ENCODE results near the gene OR2L3.
"Not testable (repeated sequence)": the region's sequence is repeated elsewhere in the genome, so short reads cannot be mapped to it uniquely, and the experiment has no call there.

The OR2L3 gene, protein sequence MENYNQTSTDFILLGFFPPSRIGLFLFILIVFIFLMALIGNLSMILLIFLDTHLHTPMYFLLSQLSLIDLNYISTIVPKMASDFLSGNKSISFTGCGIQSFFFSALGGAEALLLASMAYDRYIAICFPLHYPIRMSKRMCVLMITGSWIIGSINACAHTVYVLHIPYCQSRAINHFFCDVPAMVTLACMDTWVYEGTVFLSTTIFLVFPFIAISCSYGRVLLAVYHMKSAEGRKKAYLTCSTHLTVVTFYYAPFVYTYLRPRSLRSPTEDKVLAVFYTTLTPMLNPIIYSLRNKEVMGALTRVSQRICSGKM

DNA sequence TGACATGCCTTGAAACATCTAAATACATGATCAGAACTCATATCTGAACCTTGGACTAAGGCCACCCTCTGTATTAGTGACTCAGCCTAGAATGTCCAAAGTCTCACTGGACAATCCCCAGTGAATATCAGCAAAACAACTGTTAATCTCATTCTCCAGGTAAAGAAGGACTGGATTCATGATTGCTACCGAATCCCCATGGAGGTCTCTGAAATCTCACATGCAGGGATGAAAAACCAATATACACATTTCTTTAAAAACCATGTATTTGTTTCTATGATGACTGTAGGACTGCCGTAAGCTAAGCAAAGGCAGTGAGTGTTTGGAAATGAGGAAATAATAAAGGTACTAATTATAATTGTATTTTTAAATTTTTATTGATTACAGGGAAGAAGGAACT, at the start of gene OR2L3:
Gene OR2L3 (plus strand): TSS at position 301 of the 400 bp plus-strand sequence. CDS start 13,846 bp downstream, outside the sequence.
- DNase-seq, result no peak

DNA sequence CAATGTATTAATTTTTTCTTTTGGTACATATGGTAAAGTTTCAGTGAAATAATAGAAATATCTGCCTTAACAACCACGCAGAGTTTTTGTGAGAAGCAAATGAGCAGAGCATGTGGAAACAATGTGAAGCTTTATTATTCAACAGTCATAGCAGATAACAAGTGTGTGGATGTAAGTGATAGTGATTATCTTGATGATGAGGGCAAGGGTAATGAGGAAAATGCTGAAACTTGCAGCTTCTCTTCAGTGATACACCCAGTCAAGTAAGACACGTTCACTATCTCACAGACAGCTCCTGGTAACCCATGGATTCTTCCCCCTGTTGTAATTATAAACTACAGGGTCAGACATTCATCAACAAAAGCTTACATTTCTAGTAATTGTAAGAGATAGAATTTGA, 47.8 kb upstream of the OR2L3 start:
- DNase-seq, result no peak

DNA sequence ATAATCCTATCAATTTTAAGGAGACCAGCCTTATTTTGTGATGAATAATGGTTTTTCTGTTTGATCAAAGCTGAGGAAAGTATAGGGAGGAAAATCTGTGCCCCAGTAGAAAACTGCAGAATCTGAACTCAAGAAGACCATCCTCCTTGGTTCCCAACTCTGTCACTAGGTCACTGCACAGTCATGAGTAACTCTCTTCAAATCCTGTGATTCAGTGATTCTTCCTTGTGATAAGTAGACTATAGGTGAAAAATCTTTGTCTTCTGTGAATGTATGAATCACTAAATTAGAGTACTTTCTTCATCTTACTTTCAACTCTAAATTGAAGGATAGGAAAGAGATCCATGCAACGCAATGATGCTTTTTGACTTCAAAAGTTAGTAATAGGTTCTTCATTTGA, 46.5 kb upstream of the OR2L3 start:
- no peak for DNase-seq

DNA sequence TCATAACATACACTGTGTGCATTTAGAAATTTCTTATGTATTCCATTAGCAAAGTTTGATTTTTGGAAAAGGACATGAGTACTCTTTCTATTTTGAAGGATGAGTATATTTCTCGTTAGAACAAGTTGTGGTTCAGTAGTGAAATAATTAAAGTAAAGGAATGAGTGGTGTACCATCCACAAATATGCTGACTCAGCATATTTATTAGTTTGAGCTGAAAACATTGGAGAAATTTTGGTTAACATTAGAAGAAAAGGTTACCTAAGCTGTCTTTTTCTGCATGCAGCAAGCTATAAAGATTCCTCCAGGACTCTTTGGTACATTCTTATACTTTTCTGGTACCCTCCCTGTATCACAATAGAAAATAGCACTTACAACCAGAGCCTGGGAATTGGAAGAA, 38.9 kb upstream of the OR2L3 start:
- DNase-seq, result no peak

DNA sequence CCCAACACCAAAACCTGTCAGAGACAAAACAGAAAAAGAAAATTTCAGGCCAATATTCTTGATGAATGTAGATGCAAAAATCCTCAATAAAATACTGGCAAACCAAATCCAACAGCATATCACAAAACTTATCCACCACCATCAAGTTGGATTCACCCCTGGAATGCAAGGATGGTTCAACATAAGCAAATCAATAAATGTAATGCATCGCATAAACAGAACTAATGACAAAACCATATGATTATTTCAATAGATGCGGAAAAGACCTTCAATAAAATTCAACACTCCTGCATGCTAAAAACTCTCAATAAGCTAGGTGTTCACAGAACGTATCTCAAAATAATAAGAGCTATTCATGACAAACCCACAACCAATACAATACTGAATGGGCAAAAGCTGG, 37.0 kb upstream of the OR2L3 start:
- DNase-seq, result no peak

DNA sequence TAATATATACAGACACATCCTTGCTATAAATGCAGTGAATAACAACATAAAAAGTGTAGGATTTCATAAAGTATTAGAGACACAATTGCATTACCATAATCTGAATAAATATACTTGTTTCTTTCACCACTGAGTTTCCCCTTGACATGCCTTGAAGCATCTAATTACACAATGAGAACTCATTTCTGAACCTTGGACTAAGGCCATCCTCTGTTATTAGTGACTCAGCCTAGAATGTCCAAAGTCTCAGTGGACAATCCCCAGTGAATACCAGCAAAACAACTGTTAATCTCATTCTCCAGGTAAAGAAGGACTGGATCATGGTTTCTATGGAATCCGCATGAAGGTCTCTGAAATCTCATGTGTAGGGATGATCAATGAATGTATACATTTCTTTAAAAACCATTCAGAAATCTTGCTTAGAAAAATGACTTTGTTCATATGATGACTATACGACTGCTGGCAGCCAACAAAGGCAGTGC, 33.4 kb upstream of the OR2L3 start, which contains the start of gene OR2L5:
Gene OR2L5 (plus strand): TSS at position 432 of the 482 bp plus-strand sequence. CDS start 8,288 bp downstream, outside the sequence.
- DNase-seq, result no peak

DNA sequence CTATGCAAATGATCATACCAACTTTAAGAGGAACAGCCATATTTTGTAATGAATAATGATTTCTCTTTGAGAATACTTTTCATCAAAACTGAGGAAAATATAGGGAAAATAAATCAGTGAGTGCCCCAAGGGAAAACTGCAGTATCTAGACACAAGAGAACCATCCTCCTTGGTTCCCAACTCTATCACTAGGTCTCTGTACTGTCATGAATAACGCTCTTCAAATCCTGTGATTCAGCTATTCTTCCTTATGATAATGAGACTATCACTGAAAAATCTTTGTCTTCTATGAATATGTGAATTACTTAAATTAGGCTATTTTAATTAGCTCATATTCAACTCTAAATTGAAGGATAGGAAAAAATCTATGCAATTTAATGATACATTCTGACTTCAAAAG, 30.8 kb upstream of the OR2L3 start:
- DNase-seq, result no peak

DNA sequence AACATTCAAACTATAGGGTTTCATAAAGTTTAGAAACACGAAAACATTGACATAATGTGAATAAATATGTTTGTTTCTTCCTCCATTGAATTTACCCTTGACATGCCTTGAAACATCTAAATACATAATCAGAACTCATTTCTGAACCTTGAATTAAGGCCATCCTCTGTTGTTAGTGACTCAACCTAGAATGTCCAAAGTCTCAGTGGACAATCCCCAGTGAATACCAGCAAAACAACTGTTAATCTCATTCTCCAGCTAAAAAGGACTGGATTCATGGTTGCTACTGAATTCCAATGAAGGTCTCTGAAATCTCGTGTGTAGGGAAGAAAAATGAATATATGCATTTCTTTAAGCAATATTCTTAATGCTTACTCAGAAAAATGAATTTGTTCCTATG, 16.9 kb upstream of the OR2L3 start, which contains the start of gene OR2L2:
Gene OR2L2 (plus strand): TSS at position 301 of the 400 bp plus-strand sequence. CDS start 8,198 bp downstream, outside the sequence.
- no peak for DNase-seq

DNA sequence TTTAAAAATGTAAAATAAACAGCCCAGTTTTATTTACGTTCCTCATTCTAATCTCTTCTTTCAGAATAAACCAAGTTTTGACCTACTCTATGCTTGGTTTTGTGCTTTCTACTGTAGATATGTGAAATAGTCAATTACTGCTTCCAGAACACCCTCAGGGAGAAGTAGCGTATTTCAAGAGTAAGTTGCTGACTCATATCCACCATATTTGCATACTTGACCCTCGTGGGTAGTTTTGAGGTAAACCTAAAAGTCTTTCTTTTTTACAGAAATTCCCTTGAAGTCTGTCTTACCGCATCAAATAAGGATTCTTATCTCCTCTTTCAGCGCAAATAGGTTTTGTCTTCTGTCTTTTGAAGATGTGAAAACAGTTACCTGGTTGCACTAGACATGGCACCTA, 1.4 kb upstream of the OR2L3 start:
- no peak for DNase-seq

DNA sequence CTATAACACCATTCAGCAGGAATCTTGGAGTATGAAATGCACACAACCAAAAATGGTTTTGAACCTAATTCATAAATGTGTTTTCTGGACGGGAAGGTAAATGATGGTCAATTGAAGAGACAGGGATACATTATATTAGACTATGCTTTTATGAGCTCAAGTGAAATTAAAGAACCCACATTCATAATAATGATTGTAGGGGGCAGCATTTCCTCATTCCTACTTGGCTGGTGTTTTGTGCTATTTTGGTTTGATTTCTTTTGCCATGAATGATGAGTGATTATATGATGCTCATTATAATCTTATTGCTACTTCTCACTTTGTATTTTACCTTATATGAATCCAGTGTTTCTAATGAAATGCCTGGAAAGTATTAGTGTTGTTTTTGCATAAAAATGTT, 372 bp downstream of the OR2L3 start:
- DNase-seq, result no peak

DNA sequence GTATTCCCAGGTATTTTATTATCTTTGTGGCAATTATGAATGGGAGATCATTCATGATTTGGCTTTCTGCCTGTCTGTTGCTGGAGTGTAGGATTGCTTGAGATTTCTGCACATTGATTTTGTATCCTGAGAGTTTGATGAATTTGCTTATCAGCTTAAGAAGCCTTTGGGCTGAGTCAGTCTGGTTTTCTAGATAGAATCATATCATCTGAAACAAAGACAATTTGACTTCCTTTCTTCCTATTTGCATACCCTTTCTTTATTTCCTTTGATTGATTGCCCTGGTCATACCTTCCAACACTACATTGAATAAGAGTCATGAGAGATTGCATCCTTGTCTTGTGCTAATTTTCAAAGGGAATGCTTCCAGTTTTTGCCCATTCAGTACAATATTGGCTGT, 8.0 kb downstream of the OR2L3 start:
- DNase-seq, result no peak

DNA sequence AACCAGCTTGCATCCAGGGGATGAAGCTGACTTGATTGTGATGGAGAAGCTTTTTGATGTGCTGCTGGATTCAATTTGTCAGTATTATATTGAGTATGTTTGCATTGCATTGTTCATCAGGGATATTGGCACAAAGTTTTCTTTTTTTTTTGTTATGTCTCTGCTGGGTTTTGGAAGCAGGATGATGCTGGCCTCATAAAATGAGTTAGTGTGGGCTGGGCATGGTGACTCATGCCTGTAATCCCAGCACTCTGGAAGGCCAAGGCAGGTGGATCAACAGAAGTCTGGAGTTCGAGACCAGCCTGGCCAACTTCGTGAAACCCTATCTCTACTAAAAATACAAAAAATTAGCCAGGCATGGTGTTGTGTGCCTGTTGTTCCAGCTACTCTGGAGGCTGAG, 8.6 kb downstream of the OR2L3 start:
- DNase-seq, result no peak

DNA sequence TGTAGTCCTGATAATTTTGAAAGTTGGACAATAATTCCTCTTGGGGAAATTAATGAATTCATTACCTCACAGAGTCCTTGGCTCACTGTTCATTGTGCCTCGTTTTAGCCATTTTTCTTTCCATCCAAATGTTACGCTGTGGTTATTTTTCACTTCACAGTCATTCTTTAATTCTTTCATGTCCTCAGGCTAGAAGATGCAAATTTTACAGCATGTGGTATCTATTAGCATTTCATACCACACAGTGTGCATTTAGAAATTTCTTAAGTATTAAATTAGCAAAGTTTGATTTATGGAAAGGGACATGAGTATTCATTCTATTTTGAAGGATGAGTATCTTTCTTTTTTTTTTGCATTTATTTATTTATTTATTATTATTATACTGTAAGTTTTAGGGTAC, 18.4 kb downstream of the OR2L3 start:
- DNase-seq, result no peak

DNA sequence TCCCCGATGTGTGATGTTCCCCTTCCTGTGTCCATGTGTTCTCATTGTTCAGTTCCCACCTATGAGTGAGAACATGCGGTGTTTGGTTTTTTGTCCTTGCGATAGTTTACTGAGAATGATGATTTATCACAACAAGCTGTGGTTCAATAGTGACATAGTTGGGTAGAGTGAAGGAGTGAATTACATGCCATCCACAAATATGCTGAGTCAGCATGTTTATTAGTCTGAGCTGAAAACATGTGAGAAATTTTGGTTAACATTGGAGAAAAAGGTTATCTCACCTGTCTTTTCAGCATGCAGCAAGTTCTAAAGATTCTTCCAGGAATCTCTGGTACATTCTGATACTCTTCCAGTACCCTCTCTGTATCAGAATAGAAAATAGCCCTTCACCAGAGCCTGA, 19.0 kb downstream of the OR2L3 start:
- no peak for DNase-seq

DNA sequence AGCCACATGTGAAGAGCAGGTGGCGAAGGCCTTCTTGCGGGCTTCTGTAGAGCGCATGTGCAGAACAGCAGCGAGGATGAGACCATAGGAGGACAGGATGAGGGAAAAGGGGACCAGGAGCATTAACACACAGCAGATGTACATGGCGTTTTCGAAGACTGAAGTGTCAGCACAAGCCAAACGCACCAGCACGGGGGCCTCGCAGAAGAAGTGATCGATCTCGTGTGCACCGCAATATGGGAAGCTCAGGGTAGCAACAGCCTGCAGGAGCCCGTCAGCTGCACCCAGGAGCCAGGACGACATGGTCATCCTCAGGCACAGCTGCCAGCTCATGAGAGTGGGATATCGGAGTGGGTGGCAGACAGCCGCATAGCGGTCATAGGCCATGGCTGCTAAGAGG, 37.2 kb downstream of the OR2L3 start:
- DNase-seq, result not testable (repeated sequence)

DNA sequence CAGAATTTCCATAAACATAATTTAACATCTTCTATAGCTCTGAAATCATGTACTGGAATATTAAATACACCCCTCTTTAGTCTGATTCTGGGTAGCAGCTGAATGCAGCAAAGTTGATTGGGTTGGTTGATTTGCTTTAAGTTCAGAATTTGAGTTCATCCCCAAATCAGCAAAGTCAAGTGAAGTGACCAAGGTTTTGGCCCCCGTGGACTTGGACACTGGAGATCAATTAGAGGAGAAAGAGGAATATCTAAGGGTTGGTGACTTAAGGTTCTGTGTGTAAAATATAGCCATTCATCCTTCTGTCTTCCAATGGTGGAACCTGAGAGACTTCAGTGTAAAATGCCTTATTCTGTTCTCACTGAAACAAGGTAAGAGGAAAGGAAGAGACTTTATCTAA, 48.2 kb downstream of the OR2L3 start, which contains the start of gene OR2L13:
Gene OR2L13 (plus strand): TSS at position 301 of the 400 bp plus-strand sequence. CDS start 4,192 bp downstream, outside the sequence.
- no peak for DNase-seq

DNA sequence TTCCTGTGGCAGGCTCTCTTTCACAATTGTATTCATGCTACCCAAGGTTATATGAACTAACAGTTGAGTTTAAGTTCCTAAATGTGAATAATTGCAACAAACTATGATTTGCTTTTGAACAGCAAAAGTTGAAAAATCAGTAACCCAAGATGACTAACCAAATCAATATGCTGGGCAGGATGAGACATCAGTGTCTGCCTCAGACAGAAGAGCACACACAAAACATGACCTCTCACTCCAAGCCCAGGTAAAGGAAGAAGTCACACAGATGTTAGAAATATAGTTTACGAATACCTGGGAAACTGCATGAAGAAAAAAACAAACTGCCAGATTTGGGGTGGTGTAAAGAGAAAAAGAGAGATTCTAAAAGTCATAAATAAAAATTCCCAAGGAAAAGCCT, 51.9 kb downstream of the OR2L3 start:
- DNase-seq, result no peak

DNA sequence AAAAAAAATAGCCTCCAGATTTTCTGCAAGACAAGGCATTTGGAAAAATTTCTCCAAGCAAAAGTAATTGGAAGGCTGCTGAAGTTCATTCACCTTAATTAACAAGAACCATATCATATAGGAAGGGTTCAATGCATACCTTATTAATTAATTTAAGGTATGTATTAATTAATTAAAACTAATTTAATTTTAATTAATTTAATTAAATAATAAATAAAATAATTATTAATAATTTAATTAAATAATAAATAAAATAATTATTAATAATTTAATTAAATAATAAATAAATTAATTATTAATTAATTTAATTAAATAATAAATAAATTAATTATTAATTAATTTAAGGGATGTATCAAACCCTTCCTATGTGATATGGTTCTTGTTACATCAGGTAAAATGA, 56.2 kb downstream of the OR2L3 start:
- no peak for DNase-seq

DNA sequence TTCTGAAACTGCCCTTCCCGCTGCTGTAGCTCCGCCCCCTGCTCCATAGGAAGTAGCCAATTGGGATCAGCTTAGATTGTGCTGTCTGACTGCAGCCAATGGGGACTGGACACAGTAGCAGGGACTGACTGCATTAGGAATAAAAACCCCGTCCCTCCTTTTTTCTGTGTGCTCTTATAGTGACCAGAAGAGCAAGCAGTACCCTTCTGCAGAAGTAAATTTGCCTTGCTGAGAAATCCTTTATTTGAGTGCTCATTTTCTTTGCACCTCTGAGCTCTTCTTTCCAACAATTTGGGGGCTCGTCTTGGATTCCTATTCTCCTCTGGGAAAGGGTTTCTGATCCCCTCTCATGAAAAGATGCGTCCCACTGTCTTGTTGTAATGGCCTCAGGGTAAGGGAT, 64.5 kb downstream of the OR2L3 start:
- DNase-seq, result no peak
